Measurements from ENCODE around the gene COA5. TPM values are rescaled to one million over a fixed set of nuclear protein-coding genes. Genes with fewer than 3 reads are reported as not detected.

COA5 gene
- total and polyA plus RNA-seq, 2 experiments from 2014 or later = 48.8 to 58.4 TPM

GRCh38 chr2:98614024-98614739, 5.9 kb upstream of the COA5 start:
- Histone ChIP-seq H3K9me3 (ENCODE audit: low read depth) (no peaks in the 10 kb centered on the region), H3K79me2 (peaks cover 39% of the 10 kb centered on the region), H3K9me2 (replicated peaks; ENCODE audit: insufficient read depth) (no peaks in the 10 kb centered on the region), H3K4me2 (no peak overlapping the region), H3K27me3 (no peaks in the 10 kb centered on the region), H2AFZ (no peak overlapping the region), H3K36me3 (replicated peaks; ENCODE audit: insufficient read depth, low read depth) (peaks cover 6% of the 10 kb centered on the region), H4K20me1 (ENCODE audit: insufficient read depth, poor library complexity, severe bottlenecking) (peaks cover 5% of the 10 kb centered on the region), H3K4me1 (ENCODE audit: insufficient read depth) (peaks cover 23% of the 10 kb centered on the region), H3K4me3 (no peak overlapping the region), H3K27ac (no peak overlapping the region)
- no peak for TF ChIP-seq EZH2phosphoT487 (IDR thresholded peaks at IDR 0.05; ENCODE audit: low read depth, severe bottlenecking, unreplicated experiment)
- no peak for TF ChIP-seq EZH2 (IDR thresholded peaks at IDR 0.05; ENCODE audit: borderline replicate concordance)
- TF ChIP-seq CTCF (IDR thresholded peaks at IDR 0.05; ENCODE audit: poor library complexity) = no peak
- no peak for DNase-seq (ENCODE audit: low spot score)
- 95% methylated on average over 9 of the region's 9 CpGs for WGBS (ENCODE audit: low lambda C conversion rate, missing lambda C conversion rate)

DNA sequence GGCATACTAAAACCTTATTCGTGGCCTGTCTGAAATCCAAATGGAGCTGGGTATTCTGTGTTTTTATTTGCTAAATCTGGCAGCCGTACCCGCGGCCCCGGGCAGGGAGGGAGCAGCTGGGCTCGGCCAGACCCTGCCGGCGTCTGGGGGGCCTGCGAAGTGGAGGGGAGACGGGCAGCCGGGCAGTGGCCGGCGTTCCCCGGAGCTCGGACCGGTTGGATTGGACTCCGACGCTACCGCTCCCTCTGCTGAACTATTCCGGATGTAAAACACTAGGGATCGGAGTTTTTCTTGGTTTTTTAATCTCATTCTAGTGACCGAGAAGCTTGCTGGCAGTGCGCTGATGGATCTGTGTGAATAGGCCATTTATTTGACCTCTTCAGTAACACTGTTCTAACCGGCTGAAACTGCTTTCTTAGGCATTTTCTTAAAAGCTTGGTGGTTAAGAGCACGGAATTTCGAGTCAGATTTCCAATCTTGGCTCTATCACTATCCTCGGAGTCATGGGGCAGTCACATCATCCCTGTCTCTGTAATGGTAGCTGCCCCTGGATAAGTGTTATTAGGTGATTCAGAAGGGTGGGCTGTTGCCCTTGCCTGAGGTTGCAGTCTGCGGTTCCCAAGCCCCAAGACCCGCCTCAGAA, 771 bp upstream of the COA5 start:
- Histone ChIP-seq H3K27ac (peak overlapping the region; percentile 99), H2AFZ (peak overlapping the region; percentile 93), H3K36me3 (replicated peaks; ENCODE audit: insufficient read depth, low read depth) (no peaks in the 10 kb centered on the region), H3K9me3 (ENCODE audit: low read depth) (no peaks in the 10 kb centered on the region), H4K20me1 (ENCODE audit: insufficient read depth, poor library complexity, severe bottlenecking) (peaks cover 19% of the 10 kb centered on the region), H3K79me2 (peaks cover 84% of the 10 kb centered on the region), H3K9me2 (replicated peaks; ENCODE audit: insufficient read depth) (no peaks in the 10 kb centered on the region), H3K4me2 (peak overlapping the region; percentile 93), H3K4me1 (ENCODE audit: insufficient read depth) (peaks cover 33% of the 10 kb centered on the region), H3K27me3 (no peaks in the 10 kb centered on the region), H3K4me3 (peak overlapping the region; percentile 93)
- WGBS (ENCODE audit: low lambda C conversion rate, missing lambda C conversion rate) = 2% methylated on average over 29 of the region's 29 CpGs
- peak; percentile 63 for DNase-seq (ENCODE audit: low spot score)
- TF ChIP-seq EZH2phosphoT487 (IDR thresholded peaks at IDR 0.05; ENCODE audit: low read depth, severe bottlenecking, unreplicated experiment) (no peak), EZH2 (IDR thresholded peaks at IDR 0.05; ENCODE audit: borderline replicate concordance) (no peak), CTCF (IDR thresholded peaks at IDR 0.05; ENCODE audit: poor library complexity) (no peak)

- 19% methylated on average over 7 of the region's 7 CpGs for WGBS (ENCODE audit: low lambda C conversion rate, missing lambda C conversion rate)
- TF ChIP-seq CTCF (IDR thresholded peaks at IDR 0.05; ENCODE audit: poor library complexity) (no peak), EZH2 (IDR thresholded peaks at IDR 0.05; ENCODE audit: borderline replicate concordance) (no peak), EZH2phosphoT487 (IDR thresholded peaks at IDR 0.05; ENCODE audit: low read depth, severe bottlenecking, unreplicated experiment) (no peak)
- H3K79me2 ChIP-seq = peaks cover 86% of the 10 kb centered on the region
- H4K20me1 ChIP-seq (ENCODE audit: insufficient read depth, poor library complexity, severe bottlenecking) = peaks cover 19% of the 10 kb centered on the region
- no peaks in the 10 kb centered on the region for H3K27me3 ChIP-seq
- peak overlapping the region; percentile 93 for H3K4me3 ChIP-seq
- peaks cover 33% of the 10 kb centered on the region for H3K4me1 ChIP-seq (ENCODE audit: insufficient read depth)
- H3K27ac ChIP-seq = peak overlapping the region; percentile 99
- no peaks in the 10 kb centered on the region for H3K9me3 ChIP-seq (ENCODE audit: low read depth)
- no peaks in the 10 kb centered on the region for H3K36me3 ChIP-seq (replicated peaks; ENCODE audit: insufficient read depth, low read depth)
- peak; percentile 17 for DNase-seq (ENCODE audit: low spot score)
- no peaks in the 10 kb centered on the region for H3K9me2 ChIP-seq (replicated peaks; ENCODE audit: insufficient read depth)
- H2AFZ ChIP-seq = peak overlapping the region; percentile 93
- peak overlapping the region; percentile 93 for H3K4me2 ChIP-seq
These were observed 584 bp downstream of the COA5 start for GRCh38 chr2:98607741-98608115.
